Fibroblast of lung (primary cell): Measurements from ENCODE around the gene GHRL. TPM values are rescaled to one million over a fixed set of nuclear protein-coding genes. Genes with fewer than 3 reads are reported as not detected.

Experiments used
- DNase-seq, 2 donors: peaks; one replicate each; pipeline versions ENCODE4 v3.0.0 to v3.0.0-alpha.2; 2010; ENCODE audit warnings: low read depth in 2 of 2
- H2AFZ ChIP-seq: 2 replicates; pipeline ENCODE4 v1.5.1; 2012; ENCODE audit warnings: low read length, control low read depth, inconsistent platforms
- H3K27ac ChIP-seq: 2 replicates; pipeline ENCODE4 v1.5.1; 2011; ENCODE audit warnings: low read length, control low read depth; ENCODE audit not compliant: insufficient read depth
- H3K27me3 ChIP-seq: 2 replicates; pipeline ENCODE4 v1.5.1; 2011; ENCODE audit warnings: mild to moderate bottlenecking, low read length; ENCODE audit not compliant: control insufficient read depth, insufficient read depth
- H3K36me3 ChIP-seq: 2 replicates; pipeline ENCODE4 v1.5.1; 2011; ENCODE audit warnings: low read length; ENCODE audit not compliant: control insufficient read depth, insufficient read depth
- H3K4me1 ChIP-seq: 2 replicates; pipeline ENCODE4 v1.5.1; 2011; ENCODE audit warnings: low read length; ENCODE audit not compliant: control insufficient read depth, insufficient read depth; ENCODE audit errors: extremely low read depth
- H3K4me2 ChIP-seq: 2 replicates; pipeline ENCODE4 v1.5.1; 2011; ENCODE audit warnings: low read length, control low read depth; ENCODE audit not compliant: insufficient read depth; ENCODE audit errors: extremely low read depth
- H3K4me3 ChIP-seq, 4 experiments: fragments of 200-600 bp in 1 of 4; sonication (generic) in 1 of 4; replicated peaks in 1 of 4; 2 replicates each; pipeline ENCODE4 v1.5.1; 2011 to 2016; ENCODE audit warnings: low read length in 4 of 4, low read depth in 3 of 4, mild to moderate bottlenecking in 3 of 4, control low read depth in 2 of 4, inconsistent platforms in 1 of 4, mixed read lengths in 1 of 4; ENCODE audit not compliant: insufficient read depth in 1 of 4; ENCODE audit errors: control extremely low read depth in 1 of 4
- H3K79me2 ChIP-seq: 2 replicates; pipeline ENCODE4 v1.5.1; 2012; ENCODE audit warnings: mild to moderate bottlenecking, low read length, inconsistent platforms; ENCODE audit not compliant: control insufficient read depth, insufficient read depth
- H3K9ac ChIP-seq: 2 replicates; pipeline ENCODE4 v1.5.1; 2011; ENCODE audit warnings: mild to moderate bottlenecking, low read length, control low read depth; ENCODE audit not compliant: insufficient read depth
- H3K9me3 ChIP-seq: 2 replicates; pipeline ENCODE4 v1.5.1; 2012; ENCODE audit warnings: low read depth, low read length; ENCODE audit not compliant: control insufficient read depth, insufficient read depth
- H4K20me1 ChIP-seq: 2 replicates; pipeline ENCODE4 v1.5.1; 2011; ENCODE audit warnings: low read length; ENCODE audit not compliant: control insufficient read depth, insufficient read depth; ENCODE audit errors: extremely low read depth
- EZH2 ChIP-seq: IDR thresholded peaks from 2 replicates; pipeline ENCODE4 v1.5.1; 2012; ENCODE audit warnings: low read length, control low read depth, mild to moderate bottlenecking; ENCODE audit errors: missing control alignments
- polyA plus RNA-seq, 2 donors: library from polyadenylated mRNA; depleted of rRNA in 1 of 2; stranded (reverse) in 1 of 2; unstranded in 1 of 2; fragments of >200 nt; gene quantifications; 2 replicates each; pipeline ENCODE4 v1.2.1, GENCODE V29; 2011 to 2012; ENCODE audit warnings: missing spikeins in 1 of 2
- total RNA-seq: library from RNA; depleted of rRNA; stranded (reverse); fragments of >200 nt; gene quantifications from 2 replicates; pipeline ENCODE4 v1.2.1, GENCODE V29; 2014
- TF ChIP-seq, protein P1 (sequence below), 2 donors: IDR thresholded peaks in 1 of 2; conservative IDR thresholded peaks in 1 of 2; 1 replicate in 1 of 2; 2 replicates in 1 of 2; pipeline ENCODE4 v1.5.1; 2011 to 2012; ENCODE audit warnings: low read length in 2 of 2, control low read depth in 1 of 2, inconsistent platforms in 1 of 2, low read depth in 1 of 2, mild to moderate bottlenecking in 1 of 2

Gene GHRL
- total and polyA plus RNA-seq, 2 donors (not counting 1 experiment from before 2014, with no cell fraction given) = 0.10 TPM; not detected in 1

DNA sequence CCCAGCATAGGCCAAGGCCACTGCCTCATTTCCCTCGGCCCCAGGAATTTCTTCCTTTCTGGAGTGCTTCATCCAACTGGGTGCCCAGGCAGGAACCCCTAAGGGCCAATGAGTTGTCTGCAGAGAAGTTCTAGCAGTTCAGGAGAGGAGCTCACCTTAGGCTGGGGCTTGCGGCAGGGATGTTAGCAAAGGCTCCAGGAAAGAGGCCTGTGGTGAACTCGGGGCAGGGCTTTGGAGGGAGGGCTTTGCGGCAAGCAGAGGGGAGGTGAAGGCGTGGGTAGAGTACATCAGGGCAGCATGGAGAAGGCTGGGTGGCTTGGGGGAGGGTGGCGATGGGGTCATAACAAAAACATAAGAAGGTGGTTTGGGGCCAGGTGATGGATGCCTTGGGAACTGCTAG, 1.1 kb downstream of the GHRL start:
- H4K20me1 ChIP-seq = no peaks in the 10 kb centered on the region
- no peaks in the 10 kb centered on the region for H3K79me2 ChIP-seq
- no peak for DNase-seq
- no peak overlapping the region for H3K9ac ChIP-seq
- H3K27ac ChIP-seq = no peak overlapping the region
- TF ChIP-seq EZH2 = no peak
- TF ChIP-seq, protein P1, sequence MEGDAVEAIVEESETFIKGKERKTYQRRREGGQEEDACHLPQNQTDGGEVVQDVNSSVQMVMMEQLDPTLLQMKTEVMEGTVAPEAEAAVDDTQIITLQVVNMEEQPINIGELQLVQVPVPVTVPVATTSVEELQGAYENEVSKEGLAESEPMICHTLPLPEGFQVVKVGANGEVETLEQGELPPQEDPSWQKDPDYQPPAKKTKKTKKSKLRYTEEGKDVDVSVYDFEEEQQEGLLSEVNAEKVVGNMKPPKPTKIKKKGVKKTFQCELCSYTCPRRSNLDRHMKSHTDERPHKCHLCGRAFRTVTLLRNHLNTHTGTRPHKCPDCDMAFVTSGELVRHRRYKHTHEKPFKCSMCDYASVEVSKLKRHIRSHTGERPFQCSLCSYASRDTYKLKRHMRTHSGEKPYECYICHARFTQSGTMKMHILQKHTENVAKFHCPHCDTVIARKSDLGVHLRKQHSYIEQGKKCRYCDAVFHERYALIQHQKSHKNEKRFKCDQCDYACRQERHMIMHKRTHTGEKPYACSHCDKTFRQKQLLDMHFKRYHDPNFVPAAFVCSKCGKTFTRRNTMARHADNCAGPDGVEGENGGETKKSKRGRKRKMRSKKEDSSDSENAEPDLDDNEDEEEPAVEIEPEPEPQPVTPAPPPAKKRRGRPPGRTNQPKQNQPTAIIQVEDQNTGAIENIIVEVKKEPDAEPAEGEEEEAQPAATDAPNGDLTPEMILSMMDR (conservative IDR thresholded peaks at IDR 0.05 in 1 of 2, IDR thresholded peaks at IDR 0.05 in 1 of 2; ENCODE audit: low read depth in 1 of 2, low read length in 2 of 2) = no peak
- H3K4me1 ChIP-seq = no peaks in the 10 kb centered on the region
- no peaks in the 10 kb centered on the region for H3K9me3 ChIP-seq
- H3K4me2 ChIP-seq = no peak overlapping the region
- no peak overlapping the region for H3K4me3 ChIP-seq
- no peak overlapping the region for H2AFZ ChIP-seq
- no peaks in the 10 kb centered on the region for H3K27me3 ChIP-seq
- peaks cover 1% of the 10 kb centered on the region for H3K36me3 ChIP-seq

DNA sequence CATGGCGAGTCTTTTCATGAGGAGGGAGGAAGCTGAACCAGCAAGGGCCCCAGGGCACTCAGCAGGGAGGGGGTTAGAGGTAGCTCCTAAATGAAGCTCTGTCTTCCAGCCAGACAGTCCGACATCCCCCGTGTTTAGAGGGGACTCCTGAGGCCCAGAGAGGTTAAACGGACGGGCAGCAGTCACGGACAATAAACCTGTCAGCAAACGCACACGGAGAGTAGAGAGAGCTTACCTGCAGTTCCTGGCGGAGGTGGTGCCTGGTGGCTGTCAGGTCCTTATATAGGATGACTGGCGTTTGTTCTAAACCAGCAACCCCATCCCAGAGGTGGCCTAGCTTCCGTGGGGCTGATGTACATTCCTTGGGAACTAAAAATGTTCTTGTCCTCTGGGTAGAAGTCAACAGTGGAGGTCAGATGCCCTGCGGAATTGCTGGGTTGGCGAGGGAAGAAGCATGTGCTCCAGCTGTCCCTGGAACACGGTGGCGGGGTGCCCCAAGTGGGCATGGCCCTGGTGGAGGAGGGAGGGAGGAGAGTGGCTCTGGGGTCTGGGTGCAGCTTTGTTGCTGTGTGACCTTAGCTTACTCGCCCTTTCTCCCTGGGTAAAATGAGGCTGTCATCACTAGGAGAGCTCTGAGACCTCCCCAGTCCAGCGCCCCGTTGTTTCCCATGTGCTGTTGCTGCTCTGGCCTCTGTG, 2.1 kb downstream of the GHRL start:
- TF ChIP-seq, protein P1 (conservative IDR thresholded peaks at IDR 0.05 in 1 of 2, IDR thresholded peaks at IDR 0.05 in 1 of 2; ENCODE audit: low read depth in 1 of 2, low read length in 2 of 2) = no peak
- no peak for TF ChIP-seq EZH2
- no peaks in the 10 kb centered on the region for H3K4me1 ChIP-seq
- H4K20me1 ChIP-seq = no peaks in the 10 kb centered on the region
- H3K36me3 ChIP-seq = peaks cover 1% of the 10 kb centered on the region
- DNase-seq = no peak
- H3K27me3 ChIP-seq = no peaks in the 10 kb centered on the region
- no peak overlapping the region for H3K4me2 ChIP-seq
- no peak overlapping the region for H3K4me3 ChIP-seq
- H2AFZ ChIP-seq = no peak overlapping the region
- H3K79me2 ChIP-seq = no peaks in the 10 kb centered on the region
- H3K27ac ChIP-seq = no peak overlapping the region
- no peak overlapping the region for H3K9ac ChIP-seq
- H3K9me3 ChIP-seq = no peaks in the 10 kb centered on the region

DNA sequence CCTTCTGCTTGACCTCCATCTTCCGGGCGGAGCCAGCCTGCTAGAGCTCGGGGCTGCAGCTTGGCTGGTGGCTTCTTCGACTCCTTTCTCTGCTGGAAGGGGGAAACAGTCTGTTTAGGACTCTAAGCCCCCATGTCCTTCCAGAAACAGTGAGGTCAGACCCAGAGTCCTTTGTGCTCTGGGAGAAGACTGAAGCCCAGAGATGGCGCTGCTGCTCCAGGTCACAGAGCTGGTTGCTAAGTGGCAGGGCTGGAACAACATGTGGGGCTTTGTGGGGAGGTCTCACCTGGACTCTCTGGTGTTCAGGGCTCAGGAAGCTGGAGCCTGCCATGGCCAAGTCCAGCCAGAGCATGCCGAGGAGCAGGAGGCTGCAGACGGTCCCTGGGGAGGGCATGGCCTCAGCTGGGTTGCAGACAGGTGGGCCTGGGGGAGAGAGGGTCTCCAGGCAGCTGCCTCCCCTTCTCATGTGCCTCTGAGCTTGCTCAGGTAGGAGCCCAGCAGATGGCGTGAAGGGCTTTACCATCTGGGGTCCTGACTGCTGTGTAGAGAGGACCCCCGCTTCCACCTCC, 2.9 kb downstream of the GHRL start:
- DNase-seq = no peak
- H3K79me2 ChIP-seq = no peaks in the 10 kb centered on the region
- H3K27me3 ChIP-seq = no peaks in the 10 kb centered on the region
- no peaks in the 10 kb centered on the region for H4K20me1 ChIP-seq
- no peaks in the 10 kb centered on the region for H3K9me3 ChIP-seq
- H3K36me3 ChIP-seq = peaks cover 1% of the 10 kb centered on the region
- H3K27ac ChIP-seq = no peak overlapping the region
- no peak overlapping the region for H2AFZ ChIP-seq
- no peak overlapping the region for H3K4me3 ChIP-seq
- H3K4me2 ChIP-seq = no peak overlapping the region
- H3K9ac ChIP-seq = no peak overlapping the region
- TF ChIP-seq, protein P1 (conservative IDR thresholded peaks at IDR 0.05 in 1 of 2, IDR thresholded peaks at IDR 0.05 in 1 of 2; ENCODE audit: low read depth in 1 of 2, low read length in 2 of 2) = no peak
- TF ChIP-seq EZH2 = no peak
- no peaks in the 10 kb centered on the region for H3K4me1 ChIP-seq
